Inflammatory macrophage treated with lipopolysaccharide for 1 hour (primary cell): Measurements from ENCODE around the gene RNF25.

Source experiments
- DNase-seq, 2 donors: peaks; one replicate each; pipeline ENCODE4 v3.0.0-alpha.2; 2020 to 2022

Gene RNF25

GRCh38 chr2:218671654-218672566 is at the start of gene RNF25, which contains the start of gene STK36:
Gene RNF25, minus strand, starts transcription at chr2:218672002. Its CDS starts 32 bp downstream, at chr2:218671970.
Gene STK36, plus strand, starts transcription at chr2:218672086. Its CDS starts 744 bp downstream, at chr2:218672830.
- DNase-seq, result peak; percentile 68 to 71

GRCh38 chr2:218721488-218721887 is 49.7 kb upstream of the RNF25 start:
- DNase-seq, result no peak

GRCh38 chr2:218720048-218721041 is 48.5 kb upstream of the RNF25 start:
- DNase-seq, result no peak

- DNase-seq, result no peak
Observed at GRCh38 chr2:218719457-218719856, 47.7 kb upstream of the RNF25 start.

GRCh38 chr2:218718058-218718457 is 46.3 kb upstream of the RNF25 start:
- DNase-seq, result no peak

- no peak for DNase-seq
Observed at GRCh38 chr2:218717262-218717661, 45.5 kb upstream of the RNF25 start.

GRCh38 chr2:218716070-218716469 is 44.3 kb upstream of the RNF25 start:
- no peak for DNase-seq

GRCh38 chr2:218713922-218714321 is 42.1 kb upstream of the RNF25 start:
- DNase-seq, result no peak

- no peak for DNase-seq
Observed at GRCh38 chr2:218711550-218711929, 39.7 kb upstream of the RNF25 start.

GRCh38 chr2:218710687-218711549 is 39.1 kb upstream of the RNF25 start, which contains the start of gene TTLL4:
Gene TTLL4, plus strand, starts transcription at chr2:218710835. Its CDS starts 26,842 bp downstream, at chr2:218737677.
- DNase-seq, result peak; percentile 97 to 98

- no peak for DNase-seq
Observed at GRCh38 chr2:218710334-218710686, 38.5 kb upstream of the RNF25 start.

- no peak for DNase-seq
Observed at GRCh38 chr2:218709908-218710307, 38.1 kb upstream of the RNF25 start.

- DNase-seq, result no peak
Observed at GRCh38 chr2:218708086-218708485, 36.3 kb upstream of the RNF25 start.

GRCh38 chr2:218703341-218703740 is 31.5 kb upstream of the RNF25 start:
- DNase-seq, result no peak

- no peak for DNase-seq
Observed at GRCh38 chr2:218701806-218702205, 30.0 kb upstream of the RNF25 start.

- no peak for DNase-seq
Observed at GRCh38 chr2:218698885-218699284, 27.1 kb upstream of the RNF25 start.

GRCh38 chr2:218694405-218695145 is 22.8 kb upstream of the RNF25 start:
- no peak for DNase-seq

GRCh38 chr2:218691234-218691633 is 19.4 kb upstream of the RNF25 start:
- no peak for DNase-seq

- peak; percentile 78 to 85 for DNase-seq
Observed at GRCh38 chr2:218687400-218688060, 15.7 kb upstream of the RNF25 start.

GRCh38 chr2:218680061-218680460 is 8.3 kb upstream of the RNF25 start:
- DNase-seq, result peak in 1 of 2 donors; percentile 50

- peak; percentile 89 to 95 for DNase-seq
Observed at GRCh38 chr2:218679119-218679518, 7.3 kb upstream of the RNF25 start.
